Kidney glomerular epithelial cell (primary cell): ENCODE measurements around the gene SUPT6H.
"Not testable (repeated sequence)": the region's sequence is repeated elsewhere in the genome, so short reads cannot be mapped to it uniquely, and the experiment has no call there.

ENCODE experiments used
- DNase-seq: peaks from one replicate; lab custom pipeline; 2025; lab: John Stamatoyannopoulos, UW

Gene SUPT6H

DNA sequence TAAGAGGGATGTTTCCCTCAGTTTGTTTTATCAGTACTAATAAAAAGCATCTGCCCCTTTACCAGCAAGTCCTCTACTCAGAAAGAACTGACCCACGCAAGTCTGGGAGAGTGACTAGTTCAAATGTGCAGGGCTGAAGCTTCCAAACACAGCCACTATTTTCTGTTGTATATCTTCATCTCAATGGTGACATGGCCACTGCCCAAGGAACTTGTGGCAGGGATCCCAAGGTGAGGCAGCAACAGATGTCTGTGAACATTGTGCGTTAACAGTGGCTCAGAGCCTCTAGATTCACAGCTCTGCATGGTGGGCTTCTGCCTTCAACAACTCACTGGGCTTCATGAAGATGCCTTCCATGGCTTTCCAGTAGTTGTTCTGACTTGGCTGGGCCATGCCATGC lies 13.3 kb upstream of the SUPT6H start:
- DNase-seq, result no peak

GRCh38 chr17:28655160-28655559 lies 6.8 kb upstream of the SUPT6H start:
- no peak for DNase-seq

DNA sequence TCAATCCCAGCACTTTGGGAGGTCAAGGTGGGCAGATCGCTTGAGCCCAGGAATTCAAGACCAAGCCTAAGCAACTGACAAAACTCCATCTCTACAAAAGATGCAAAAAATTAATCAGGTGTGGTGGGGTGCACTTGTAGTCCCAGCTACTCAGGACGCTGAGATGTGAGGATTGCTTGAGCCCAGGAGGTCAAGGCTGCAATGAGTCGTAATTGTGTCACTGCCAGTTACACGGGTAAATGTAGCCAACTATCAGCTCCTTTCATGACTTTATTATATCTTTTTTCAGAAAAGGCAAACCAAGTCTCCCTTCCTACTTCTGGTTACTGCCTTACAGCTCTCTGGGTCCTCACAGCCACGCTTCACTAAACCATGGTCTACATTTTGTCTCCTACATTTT lies 4.2 kb upstream of the SUPT6H start:
- DNase-seq, result no peak

DNA sequence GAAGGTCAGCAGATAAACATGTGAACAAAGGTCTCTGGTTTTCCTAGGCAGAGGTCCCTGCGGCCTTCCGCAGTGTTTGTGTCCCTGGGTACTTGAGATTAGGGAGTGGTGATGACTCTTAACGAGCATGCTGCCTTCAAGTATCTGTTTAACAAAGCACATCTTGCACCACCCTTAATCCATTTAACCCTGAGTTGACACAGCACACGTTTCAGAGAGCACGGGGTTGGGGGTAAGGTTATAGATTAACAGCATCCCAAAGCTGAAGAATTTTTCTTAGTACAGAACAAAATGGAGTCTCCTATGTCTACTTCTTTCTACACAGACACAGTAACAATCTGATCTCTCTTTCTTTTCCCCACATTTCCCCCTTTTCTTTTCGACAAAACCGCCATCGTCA lies 3.7 kb upstream of the SUPT6H start:
- not testable (repeated sequence) for DNase-seq

DNA sequence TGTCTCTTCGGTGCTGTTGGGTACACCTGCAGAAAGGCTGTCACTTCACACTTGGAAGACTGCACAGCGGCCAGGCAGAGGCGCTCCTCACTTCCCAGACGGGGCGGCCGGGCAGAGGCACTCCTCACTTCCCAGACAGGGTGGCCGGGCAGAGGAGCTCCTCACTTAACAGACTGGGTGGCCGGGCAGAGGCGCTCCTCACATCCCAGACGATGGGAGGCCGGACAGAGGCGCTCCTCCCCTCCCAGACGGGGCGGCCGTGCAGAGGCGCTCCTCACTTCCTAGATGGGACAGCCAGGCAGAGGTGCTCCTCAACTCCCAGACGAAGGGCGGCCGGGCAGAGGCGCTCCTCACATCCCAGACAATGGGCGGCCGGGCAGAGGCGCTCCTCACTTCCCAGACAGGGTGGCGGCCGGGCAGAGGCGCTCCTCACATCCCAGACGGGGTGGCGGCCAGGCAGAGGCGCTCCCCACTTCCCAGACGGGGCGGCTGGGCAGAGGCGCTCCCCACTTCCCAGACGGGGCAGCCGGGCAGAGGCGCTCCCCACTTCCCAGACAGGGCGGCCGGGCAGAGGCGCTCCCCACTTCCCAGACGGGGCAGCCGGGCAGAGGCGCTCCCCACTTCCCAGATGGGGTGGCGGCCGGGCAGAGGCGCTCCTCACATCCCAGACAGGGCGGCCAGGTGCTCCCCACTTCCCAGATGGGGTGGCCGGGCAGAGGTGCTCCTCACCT lies 3.1 kb upstream of the SUPT6H start:
- not testable (repeated sequence) for DNase-seq

GRCh38 chr17:28659497-28659881 lies 2.5 kb upstream of the SUPT6H start:
- DNase-seq, result not testable (repeated sequence)

- DNase-seq, result no peak
Measured at GRCh38 chr17:28662527-28662829, 473 bp downstream of the SUPT6H start.

GRCh38 chr17:28663723-28664122 lies 1.7 kb downstream of the SUPT6H start:
- DNase-seq, result no peak

GRCh38 chr17:28665994-28666393 lies 4.0 kb downstream of the SUPT6H start:
- DNase-seq, result no peak

DNA sequence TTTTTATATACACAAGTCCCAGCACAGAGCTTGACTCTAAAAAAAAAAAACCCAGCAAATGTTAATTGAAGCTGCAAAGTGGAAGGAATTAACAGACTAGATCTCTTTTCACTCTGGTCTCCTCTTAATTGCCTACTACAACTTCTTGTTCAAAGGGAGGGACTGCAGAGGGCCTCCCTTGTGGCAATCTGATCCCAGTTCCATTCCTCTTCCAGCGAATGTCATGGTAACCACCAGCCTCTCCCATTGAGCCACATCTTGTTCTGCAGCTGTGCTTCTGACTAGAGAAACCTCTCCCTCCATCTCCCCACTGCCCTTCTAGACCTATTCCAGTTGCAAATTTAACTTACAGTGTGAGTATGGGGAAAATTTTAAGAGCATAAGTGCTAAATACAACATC lies 5.9 kb downstream of the SUPT6H start:
- no peak for DNase-seq

GRCh38 chr17:28669918-28670317 lies 7.9 kb downstream of the SUPT6H start:
- no peak for DNase-seq

GRCh38 chr17:28675490-28675889 lies 13.5 kb downstream of the SUPT6H start:
- DNase-seq, result no peak

DNA sequence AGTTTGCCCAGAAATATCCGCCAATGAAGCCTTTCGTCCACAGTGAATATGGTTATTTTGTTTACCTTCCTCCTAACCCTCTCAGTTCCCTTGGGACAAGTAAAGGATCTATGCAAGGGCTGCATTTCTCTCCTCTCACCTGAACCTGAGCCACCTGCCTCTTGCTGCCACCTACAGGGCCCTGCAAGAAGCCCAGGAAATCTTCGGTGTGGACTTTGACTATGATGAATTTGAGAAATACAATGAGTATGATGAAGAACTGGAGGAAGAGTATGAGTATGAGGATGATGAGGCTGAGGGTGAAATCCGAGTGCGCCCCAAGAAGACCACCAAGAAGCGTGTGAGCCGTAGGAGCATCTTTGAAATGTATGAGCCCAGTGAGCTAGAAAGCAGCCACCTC lies 14.0 kb downstream of the SUPT6H start:
- DNase-seq, result peak; percentile 6

- DNase-seq, result no peak
Measured at GRCh38 chr17:28682655-28683054, 20.6 kb downstream of the SUPT6H start.

DNA sequence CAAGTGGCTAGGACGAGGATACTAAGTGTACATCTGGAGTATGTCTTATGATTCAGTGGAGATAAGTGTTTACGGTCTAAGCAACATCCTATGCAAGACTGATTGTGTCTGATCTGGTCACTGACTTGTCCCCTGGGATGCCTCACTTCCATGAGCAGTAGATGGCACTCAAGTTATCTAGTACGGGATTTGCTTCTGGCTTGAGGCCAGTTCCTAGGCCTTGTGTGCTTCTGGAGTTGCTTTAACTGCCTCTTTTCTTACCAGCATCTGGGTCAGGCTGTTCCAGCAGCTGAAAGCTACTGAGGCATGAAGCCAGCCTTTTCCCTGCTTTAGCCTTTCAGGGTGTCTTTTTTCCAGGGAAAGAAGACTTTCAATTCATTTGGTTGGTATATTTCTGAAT lies 23.0 kb downstream of the SUPT6H start:
- DNase-seq, result no peak

DNA sequence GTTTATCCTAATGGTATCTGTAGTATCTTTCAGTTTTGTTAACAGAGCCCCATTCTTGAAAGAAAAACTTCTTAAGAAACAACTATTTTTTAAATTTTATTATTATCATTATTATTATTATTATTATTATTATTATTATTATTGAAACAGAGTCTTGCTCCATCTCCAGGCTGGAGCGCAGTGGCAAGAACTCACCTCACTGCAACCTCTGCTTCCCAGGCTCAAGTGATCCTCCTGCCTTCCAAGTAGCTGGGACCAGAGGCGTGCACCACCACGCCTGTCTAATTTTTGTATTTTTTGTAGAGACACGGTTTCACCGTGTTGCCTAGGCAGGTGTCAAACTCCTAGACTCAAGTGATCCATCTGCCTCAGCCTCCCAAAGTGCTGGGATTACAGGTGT lies 23.4 kb downstream of the SUPT6H start:
- no peak for DNase-seq

DNA sequence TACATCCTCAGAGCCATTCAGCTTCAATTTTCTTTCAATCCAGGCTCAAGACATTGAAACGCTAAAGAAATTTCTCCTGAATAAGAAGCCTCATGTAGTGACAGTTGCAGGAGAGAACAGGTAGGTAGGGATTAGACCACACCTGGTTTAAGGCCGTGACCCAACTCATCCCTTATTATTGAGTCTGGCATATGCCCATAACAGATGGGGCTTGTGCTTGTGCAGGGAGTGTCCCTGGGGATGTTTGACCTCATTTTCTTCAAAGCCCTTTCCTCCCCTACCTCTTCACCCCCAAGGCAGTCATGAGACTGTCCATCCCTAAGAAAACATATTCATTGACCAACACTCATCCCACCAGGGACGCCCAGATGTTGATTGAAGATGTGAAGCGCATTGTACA lies 24.3 kb downstream of the SUPT6H start:
- DNase-seq, result no peak

DNA sequence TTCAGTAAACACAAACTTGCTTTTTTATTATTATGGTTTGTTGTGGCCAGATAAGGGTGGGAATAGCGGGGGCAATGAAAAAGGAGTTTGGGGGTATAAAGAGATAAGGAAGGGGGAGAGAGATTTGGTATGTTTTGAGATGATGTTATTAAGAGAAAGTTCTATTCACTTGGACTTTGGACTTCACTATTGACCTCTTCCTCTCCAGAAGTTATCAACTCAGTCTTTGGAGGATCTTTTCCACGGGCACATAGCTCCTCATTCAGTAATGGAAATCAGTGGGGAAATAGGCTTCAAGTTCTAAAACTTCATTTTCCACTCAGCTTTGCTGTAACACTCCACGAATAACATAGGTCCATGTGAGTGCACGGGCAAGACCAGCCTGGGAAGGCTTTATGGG lies 26.5 kb downstream of the SUPT6H start:
- DNase-seq, result no peak

DNA sequence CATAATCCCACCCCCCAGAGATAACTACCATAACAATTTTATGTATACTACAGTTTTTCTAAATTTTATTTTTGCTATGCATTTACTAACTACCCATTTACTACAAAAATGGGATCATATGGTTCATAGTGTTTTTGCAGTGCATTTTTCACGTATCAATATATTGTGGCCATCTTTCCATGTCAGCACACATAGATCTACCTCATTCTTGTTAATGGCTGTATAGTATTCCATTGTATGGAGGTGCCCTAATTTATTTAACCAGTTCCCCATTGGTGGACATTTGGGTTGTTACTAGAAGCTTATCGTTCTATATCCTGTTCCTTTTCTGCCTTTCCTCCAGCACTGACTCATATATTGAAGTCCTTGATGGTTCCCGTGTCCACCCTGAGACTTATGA lies 27.0 kb downstream of the SUPT6H start:
- no peak for DNase-seq

DNA sequence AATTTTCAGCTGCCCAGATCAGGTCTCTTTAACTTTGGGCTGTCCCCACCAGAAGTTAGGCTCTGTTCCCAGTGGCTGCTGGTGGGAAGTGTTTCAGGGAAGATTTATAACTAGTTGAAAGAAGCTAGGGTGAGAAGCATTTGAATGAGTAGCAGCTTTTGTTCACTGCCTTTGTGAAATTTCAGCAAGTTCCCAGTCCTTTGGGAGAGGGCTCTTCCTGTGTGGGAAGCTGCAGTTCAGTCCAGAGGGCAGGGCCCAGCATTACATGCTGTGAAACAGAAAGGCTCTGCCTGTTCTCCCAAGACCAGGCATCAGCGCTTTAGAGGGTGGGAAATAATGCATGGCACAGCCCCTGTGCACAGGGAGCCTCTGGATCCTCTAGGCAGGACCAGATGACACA lies 31.9 kb downstream of the SUPT6H start:
- no peak for DNase-seq

GRCh38 chr17:28698253-28698941 lies 36.4 kb downstream of the SUPT6H start:
- no peak for DNase-seq

DNA sequence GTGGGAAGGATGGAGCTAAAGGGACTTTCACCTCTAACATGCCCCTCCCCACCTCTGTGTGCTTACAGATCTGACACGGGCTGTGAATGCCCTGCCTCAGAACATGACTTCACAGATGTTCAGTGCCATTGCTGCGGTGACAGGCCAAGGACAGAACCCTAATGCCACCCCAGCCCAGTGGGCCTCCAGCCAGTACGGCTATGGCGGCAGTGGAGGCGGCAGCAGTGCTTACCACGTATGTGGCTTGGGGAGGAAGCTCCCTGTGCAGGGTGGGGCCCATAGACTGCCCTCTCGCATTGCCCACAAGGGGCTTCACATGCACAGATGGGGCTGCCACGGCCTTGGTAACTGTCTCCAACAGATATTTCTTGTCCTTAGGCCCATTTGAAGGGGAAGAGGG lies 38.3 kb downstream of the SUPT6H start:
- no peak for DNase-seq

DNA sequence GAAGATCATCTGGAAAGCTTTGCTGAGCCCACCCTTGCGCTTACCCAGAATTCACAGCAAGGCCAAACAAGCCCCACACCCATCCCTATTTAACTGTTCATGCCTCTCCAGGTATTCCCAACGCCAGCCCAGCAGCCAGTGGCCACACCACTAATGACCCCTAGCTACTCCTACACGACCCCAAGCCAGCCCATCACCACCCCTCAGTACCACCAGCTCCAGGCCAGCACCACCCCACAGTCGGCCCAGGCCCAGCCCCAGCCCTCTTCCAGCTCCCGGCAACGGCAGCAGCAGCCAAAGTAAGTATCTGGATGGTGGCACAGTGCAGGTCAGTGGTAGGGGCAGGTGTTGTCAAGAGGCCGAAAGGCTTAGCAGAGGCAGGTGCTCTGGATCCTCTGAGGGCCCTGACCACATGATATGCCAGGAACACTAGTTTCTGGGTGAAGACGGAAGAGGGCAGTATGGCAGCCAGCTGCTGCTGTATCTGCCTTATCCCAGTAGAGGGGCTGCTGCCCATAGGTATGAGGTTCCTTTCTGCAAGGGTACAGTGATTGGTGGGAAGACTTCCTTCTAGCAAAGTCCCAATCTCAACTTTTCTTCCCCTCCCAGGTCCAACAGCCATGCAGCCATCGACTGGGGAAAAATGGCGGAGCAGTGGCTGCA lies 39.0 kb downstream of the SUPT6H start:
- DNase-seq, result no peak
